H9 (cell line): ENCODE results near the gene HS6ST2. TPM values are rescaled to one million over a fixed set of nuclear protein-coding genes. Genes with fewer than 3 reads are reported as not detected.

Experiments used
- DNase-seq: peaks from one replicate; pipeline ENCODE4 v3.0.0-alpha.2; 2017
- H2AFZ ChIP-seq: one replicate; pipeline ENCODE4 v1.6.1; 2013; ENCODE audit warnings: mild to moderate bottlenecking, low read length, control low read depth, moderate library complexity
- H2AK5ac ChIP-seq: 2 replicates; pipeline ENCODE4 v1.6.1; 2013; ENCODE audit warnings: low read length, control low read depth, mixed read lengths; ENCODE audit not compliant: insufficient read length
- H2BK120ac ChIP-seq: one replicate; pipeline ENCODE4 v1.6.1; 2013; ENCODE audit warnings: low read depth, mild to moderate bottlenecking, low read length, control low read depth, inconsistent platforms; ENCODE audit not compliant: poor library complexity, severe bottlenecking
- H2BK12ac ChIP-seq: 2 replicates; pipeline ENCODE4 v1.6.1; 2013; ENCODE audit warnings: low read length, control low read depth, mixed read lengths, low read depth; ENCODE audit not compliant: insufficient read length
- H2BK15ac ChIP-seq: 2 replicates; pipeline ENCODE4 v1.6.1; 2013; ENCODE audit warnings: low read depth, low read length, control low read depth
- H2BK20ac ChIP-seq: one replicate; pipeline ENCODE4 v1.6.1; 2013; ENCODE audit warnings: low read depth, mild to moderate bottlenecking, low read length, control low read depth, inconsistent platforms; ENCODE audit not compliant: poor library complexity, severe bottlenecking
- H2BK5ac ChIP-seq: 2 replicates; pipeline ENCODE4 v1.6.1; 2013; ENCODE audit warnings: low read length, control low read depth, mixed read lengths; ENCODE audit not compliant: insufficient read length
- H3K14ac ChIP-seq: 2 replicates; pipeline ENCODE4 v1.6.1; 2013; ENCODE audit warnings: low read length, control low read depth; ENCODE audit not compliant: insufficient read depth
- H3K18ac ChIP-seq: 2 replicates; pipeline ENCODE4 v1.6.1; 2013; ENCODE audit warnings: low read depth, mild to moderate bottlenecking, mixed read lengths, low read length, control low read depth; ENCODE audit not compliant: insufficient read length
- H3K23ac ChIP-seq: 2 replicates; pipeline ENCODE4 v1.6.1; 2013; ENCODE audit warnings: low read length, control low read depth, mixed read lengths, low read depth; ENCODE audit not compliant: insufficient read length
- H3K23me2 ChIP-seq: 2 replicates; pipeline ENCODE4 v1.6.1; 2013; ENCODE audit warnings: low read depth, mild to moderate bottlenecking, mixed read lengths, low read length, control low read depth; ENCODE audit not compliant: insufficient read length, poor library complexity, severe bottlenecking
- H3K27ac ChIP-seq: 2 replicates; pipeline ENCODE4 v1.5.1; 2013; ENCODE audit warnings: low read length, control low read depth, mixed read lengths, low read depth; ENCODE audit not compliant: insufficient read length
- H3K27me3 ChIP-seq: 2 replicates; pipeline ENCODE4 v1.6.1; 2013; ENCODE audit warnings: low read length, control low read depth, inconsistent platforms; ENCODE audit not compliant: insufficient read depth
- H3K4ac ChIP-seq: 2 replicates; pipeline ENCODE4 v1.6.1; 2013; ENCODE audit warnings: low read depth, mild to moderate bottlenecking, control low read depth, inconsistent platforms, low read length, moderate library complexity
- H3K4me1 ChIP-seq: 2 replicates; pipeline ENCODE4 v1.6.1; 2013; ENCODE audit warnings: low read length, control low read depth, inconsistent platforms; ENCODE audit not compliant: insufficient read depth
- H3K4me2 ChIP-seq: 2 replicates; pipeline ENCODE4 v1.6.1; 2013; ENCODE audit warnings: low read length, control low read depth, mixed read lengths; ENCODE audit not compliant: insufficient read length, insufficient read depth
- H3K56ac ChIP-seq: 2 replicates; pipeline ENCODE4 v1.6.1; 2013; ENCODE audit warnings: low read depth, mild to moderate bottlenecking, mixed read lengths, low read length, control low read depth; ENCODE audit not compliant: insufficient read length
- H3K79me1 ChIP-seq: 2 replicates; pipeline ENCODE4 v1.6.1; 2013; ENCODE audit warnings: low read depth, mild to moderate bottlenecking, moderate library complexity, low read length, control low read depth, inconsistent platforms; ENCODE audit not compliant: insufficient read depth, poor library complexity, severe bottlenecking
- H3K79me2 ChIP-seq: 2 replicates; pipeline ENCODE4 v1.6.1; 2013; ENCODE audit warnings: low read length, control low read depth, inconsistent platforms; ENCODE audit not compliant: insufficient read depth
- H3K9ac ChIP-seq: 2 replicates; pipeline ENCODE4 v1.6.1; 2013; ENCODE audit warnings: low read length, control low read depth, mixed read lengths; ENCODE audit not compliant: insufficient read length; ENCODE audit errors: extremely low read depth
- H3K9me3 ChIP-seq: one replicate; pipeline ENCODE4 v1.6.1; 2013; ENCODE audit warnings: low read depth, low read length, inconsistent platforms; ENCODE audit not compliant: control insufficient read depth
- H3T11ph ChIP-seq: one replicate; pipeline ENCODE4 v1.6.1; 2013; ENCODE audit warnings: mild to moderate bottlenecking, low read length, control low read depth, inconsistent platforms
- H4K20me1 ChIP-seq: one replicate; pipeline ENCODE4 v1.6.1; 2013; ENCODE audit not compliant: control insufficient read depth, insufficient read length, insufficient read depth
- H4K5ac ChIP-seq: 2 replicates; pipeline ENCODE4 v1.6.1; 2013; ENCODE audit warnings: low read depth, mild to moderate bottlenecking, mixed read lengths, low read length, control low read depth; ENCODE audit not compliant: insufficient read length
- H4K8ac ChIP-seq: replicated peaks from 2 replicates; pipeline ENCODE4 v1.6.1; 2013; ENCODE audit warnings: low read length, control low read depth, mixed read lengths, low read depth; ENCODE audit not compliant: insufficient read length
- H4K91ac ChIP-seq: 2 replicates; pipeline ENCODE4 v1.6.1; 2013; ENCODE audit warnings: low read depth, mild to moderate bottlenecking, moderate library complexity, mixed read lengths, low read length, control low read depth; ENCODE audit not compliant: insufficient read length
- H3K27ac Mint-ChIP-seq, 3 experiments: 2 replicates in 2 of 3; 3 replicates in 1 of 3; pipeline ENCODE4 v1.8.0; 2020 to 2021; ENCODE audit warnings: mixed read lengths in 3 of 3, mild to moderate bottlenecking in 1 of 3, moderate library complexity in 1 of 3
- H3K27me3 Mint-ChIP-seq: 2 replicates; pipeline ENCODE4 v1.8.0; 2021; ENCODE audit warnings: low read depth, mild to moderate bottlenecking, moderate library complexity, mixed read lengths
- H3K36me3 Mint-ChIP-seq, 3 experiments: 2 replicates in 2 of 3; 3 replicates in 1 of 3; pipeline ENCODE4 v1.8.0; 2020 to 2021; ENCODE audit warnings: low read depth in 3 of 3, mixed read lengths in 3 of 3; ENCODE audit not compliant: insufficient read depth in 1 of 3
- H3K4me1 Mint-ChIP-seq, 2 experiments: 2 replicates each; pipeline ENCODE4 v1.8.0; 2020; ENCODE audit warnings: mixed read lengths in 2 of 2
- H3K4me3 Mint-ChIP-seq, 2 experiments: 2 replicates in 1 of 2; 3 replicates in 1 of 2; pipeline ENCODE4 v1.8.0; 2020 to 2021; ENCODE audit warnings: mild to moderate bottlenecking in 2 of 2, mixed read lengths in 2 of 2, moderate library complexity in 1 of 2
- H3K9me3 Mint-ChIP-seq, 2 experiments: 2 replicates in 1 of 2; 3 replicates in 1 of 2; pipeline ENCODE4 v1.8.0; 2020; ENCODE audit warnings: mild to moderate bottlenecking in 2 of 2, mixed read lengths in 2 of 2, moderate library complexity in 1 of 2
- CTCF ChIP-seq: fragments of 200-600 bp; sonication (generic); conservative IDR thresholded peaks from 3 replicates; pipeline ENCODE4 v1.8.0; 2021; ENCODE audit warnings: antibody characterized with exemption, mild to moderate bottlenecking
- WGBS: extraction: QIAGEN DNeasy Blood & Tissue Kit; methylation state at CpG from one replicate; pipeline ENCODE4 v1.1.7; 2013; ENCODE audit warnings: missing lambda C conversion rate, low lambda C conversion rate, mixed read lengths; ENCODE audit not compliant: insufficient read length; ENCODE audit errors: extremely low coverage; 5-methylcytosine and 5-hydroxymethylcytosine counted together
- total RNA-seq: library from RNA; stranded (reverse); gene quantifications from 2 replicates; pipeline ENCODE4 v1.2.1, GENCODE V29; 2021

HS6ST2 gene
- total RNA-seq, 1 experiment from 2014 or later, result 4.8 TPM

- WGBS, result no CpG with 5 or more reads among the region's 3 CpGs
- H3K27me3 Mint-ChIP-seq, result peaks cover 51% of the 10 kb centered on the region
- H3K79me1 ChIP-seq, result no peaks in the 10 kb centered on the region
- H3K4ac ChIP-seq, result no peak overlapping the region
- peaks cover 22% of the 10 kb centered on the region; the same call in 1 of the 2 replicates for H3K4me1 ChIP-seq
- H4K91ac ChIP-seq, result no peak overlapping the region
- peaks cover 5% of the 10 kb centered on the region; the same call in 1 of the 2 replicates for H3K27me3 ChIP-seq
- 0 out of 2 replicates have a peak, but pooled peaks cover 2% of the 10 kb centered on the region for H3K79me2 ChIP-seq
- H3K9me3 ChIP-seq, result no peaks in the 10 kb centered on the region
- H4K20me1 ChIP-seq, result no peaks in the 10 kb centered on the region
- peak overlapping the region in 2 of 3 experiments; percentile 68 to 87; a peak in 4 of 7 replicates for H3K27ac Mint-ChIP-seq
- no peaks in the 10 kb centered on the region; a peak in 1 of 7 replicates for H3K36me3 Mint-ChIP-seq
- no peak overlapping the region for H2BK20ac ChIP-seq
- no peak overlapping the region for H3K4me3 Mint-ChIP-seq
- no peak overlapping the region for H3K9ac ChIP-seq
- no peak overlapping the region for H2AK5ac ChIP-seq
- no peak for TF ChIP-seq CTCF
- no peak for DNase-seq
- H2BK12ac ChIP-seq, result peak overlapping the region; percentile 13
- H3K27ac ChIP-seq, result no peak overlapping the region
- H3K9me3 Mint-ChIP-seq, result no peaks in the 10 kb centered on the region; a peak in 1 of 5 replicates
- peaks cover 49% of the 10 kb centered on the region in 2 experiments for H3K4me1 Mint-ChIP-seq
- H3K23ac ChIP-seq, result no peak overlapping the region
- no peak overlapping the region for H3K56ac ChIP-seq
- H2BK120ac ChIP-seq, result no peak overlapping the region
- H2AFZ ChIP-seq, result no peak overlapping the region
- H3K14ac ChIP-seq, result no peak overlapping the region
- H3K18ac ChIP-seq, result no peak overlapping the region
- H3K4me2 ChIP-seq, result no peak overlapping the region
- H4K5ac ChIP-seq, result no peak overlapping the region
- no peak overlapping the region for H3T11ph ChIP-seq
- no peak overlapping the region for H2BK15ac ChIP-seq
- no peaks in the 10 kb centered on the region for H3K23me2 ChIP-seq
- no peak overlapping the region for H4K8ac ChIP-seq
- H2BK5ac ChIP-seq, result no peak overlapping the region
Observed at GRCh38 chrX:132749406-132749805, 209.0 kb downstream of the HS6ST2 start.
